GM18870 (cell line): ENCODE measurements around the gene OR51L1.
"Not testable (repeated sequence)": the region's sequence is repeated elsewhere in the genome, so short reads cannot be mapped to it uniquely, and the experiment has no call there.

Experiments used
- ATAC-seq: cut with Tn5 transposase; IDR thresholded peaks from one replicate; pipeline ENCODE4 v1.9.1; 2021; ENCODE audit warnings: moderate library complexity; ENCODE audit not compliant: unreplicated experiment

OR51L1 gene

GRCh38 chr11:4994551-4994950 is at the start of gene OR51L1:
Gene OR51L1, plus strand, starts transcription at chr11:4994851. Its CDS starts 4,132 bp downstream, at chr11:4998983.
- ATAC-seq: no peak

GRCh38 chr11:4947505-4947904 is 47.1 kb upstream of the OR51L1 start, which contains the start of gene OR51A4:
Gene OR51A4, minus strand, starts transcription at chr11:4947605. Its CDS starts 505 bp downstream, at chr11:4947100.
- ATAC-seq: no peak

GRCh38 chr11:4955613-4956012 is 39.0 kb upstream of the OR51L1 start, which contains the start of gene OR51A2:
Gene OR51A2, minus strand, starts transcription at chr11:4955713. Its CDS starts 0 bp downstream, at chr11:4955713.
- ATAC-seq: not testable (repeated sequence)

GRCh38 chr11:4957396-4957795 is 37.3 kb upstream of the OR51L1 start:
- no peak for ATAC-seq

GRCh38 chr11:4960877-4961276 is 33.8 kb upstream of the OR51L1 start:
- no peak for ATAC-seq

GRCh38 chr11:4962816-4963215 is 31.8 kb upstream of the OR51L1 start:
- ATAC-seq: no peak

GRCh38 chr11:4975436-4975835 is 19.2 kb upstream of the OR51L1 start:
- no peak for ATAC-seq

- ATAC-seq: no peak
These were observed 15.6 kb upstream of the OR51L1 start for GRCh38 chr11:4979036-4979435.

GRCh38 chr11:4982678-4983077 is 12.0 kb upstream of the OR51L1 start:
- ATAC-seq: no peak

- ATAC-seq: no peak
These were observed 10.8 kb upstream of the OR51L1 start for GRCh38 chr11:4983841-4984240.

- no peak for ATAC-seq
These were observed 3.6 kb upstream of the OR51L1 start for GRCh38 chr11:4991060-4991459.

- no peak for ATAC-seq
These were observed 10.0 kb downstream of the OR51L1 start for GRCh38 chr11:5004424-5005274.

- ATAC-seq: no peak
These were observed 12.9 kb downstream of the OR51L1 start for GRCh38 chr11:5007561-5007960.

GRCh38 chr11:5011254-5011653 is 16.6 kb downstream of the OR51L1 start:
- ATAC-seq: no peak

GRCh38 chr11:5013012-5013411 is 18.4 kb downstream of the OR51L1 start:
- no peak for ATAC-seq

- ATAC-seq: no peak
These were observed 27.3 kb downstream of the OR51L1 start for GRCh38 chr11:5021996-5022395.

GRCh38 chr11:5036669-5037068 is 42.0 kb downstream of the OR51L1 start:
- ATAC-seq: no peak

GRCh38 chr11:5037926-5038325 is 43.3 kb downstream of the OR51L1 start:
- ATAC-seq: no peak

- ATAC-seq: no peak
These were observed 43.7 kb downstream of the OR51L1 start for GRCh38 chr11:5038341-5038740.

GRCh38 chr11:5040876-5041275 is 46.2 kb downstream of the OR51L1 start:
- no peak for ATAC-seq

- ATAC-seq: no peak
These were observed 47.4 kb downstream of the OR51L1 start for GRCh38 chr11:5042091-5042490.

GRCh38 chr11:5043380-5043779 is 48.7 kb downstream of the OR51L1 start:
- no peak for ATAC-seq

GRCh38 chr11:5046226-5046625 is 51.6 kb downstream of the OR51L1 start, which contains the start of gene OR52J3:
Gene OR52J3, plus strand, starts transcription at chr11:5046526. Its CDS starts 0 bp downstream, at chr11:5046526.
- ATAC-seq: no peak
